COR-L47 (cell line): ENCODE results near the gene KIAA1191.
A peak's percentile ranks its signal among the peaks of the same experiment; 100 is the strongest.

Source experiments
- DNase-seq: peaks from one replicate; lab custom pipeline; 2025; lab: John Stamatoyannopoulos, UW

Gene KIAA1191

GRCh38 chr5:176365351-176366231, 4.0 kb upstream of the KIAA1191 start, which contains the start of gene ARL10:
TSS of gene ARL10 (plus strand) at chr5:176365487. CDS start at chr5:176365564, 77 bp downstream.
- DNase-seq: peak; percentile 9

GRCh38 chr5:176364765-176365350, 3.3 kb upstream of the KIAA1191 start:
- no peak for DNase-seq

- DNase-seq: no peak
Measured at GRCh38 chr5:176362233-176362490, 598 bp upstream of the KIAA1191 start.

- no peak for DNase-seq
Measured at GRCh38 chr5:176360894-176361436, 599 bp downstream of the KIAA1191 start.

- DNase-seq: no peak
Measured at GRCh38 chr5:176359658-176360057, 1.9 kb downstream of the KIAA1191 start.

- no peak for DNase-seq
Measured at GRCh38 chr5:176356179-176356566, 5.4 kb downstream of the KIAA1191 start.

GRCh38 chr5:176355400-176356178, 6.0 kb downstream of the KIAA1191 start:
- no peak for DNase-seq

GRCh38 chr5:176353533-176353932, 8.0 kb downstream of the KIAA1191 start:
- no peak for DNase-seq

GRCh38 chr5:176352116-176352878, 9.3 kb downstream of the KIAA1191 start:
- DNase-seq: no peak

- DNase-seq: no peak
Measured at GRCh38 chr5:176350416-176350815, 11.1 kb downstream of the KIAA1191 start.

- DNase-seq: no peak
Measured at GRCh38 chr5:176342766-176343458, 18.7 kb downstream of the KIAA1191 start.

- no peak for DNase-seq
Measured at GRCh38 chr5:176342158-176342483, 19.4 kb downstream of the KIAA1191 start.

- DNase-seq: no peak
Measured at GRCh38 chr5:176341325-176342157, 20.0 kb downstream of the KIAA1191 start.

GRCh38 chr5:176339304-176339703, 22.3 kb downstream of the KIAA1191 start:
- no peak for DNase-seq

- DNase-seq: no peak
Measured at GRCh38 chr5:176337913-176338312, 23.7 kb downstream of the KIAA1191 start.

GRCh38 chr5:176334031-176334770, 27.4 kb downstream of the KIAA1191 start:
- no peak for DNase-seq

- no peak for DNase-seq
Measured at GRCh38 chr5:176320577-176320976, 41.0 kb downstream of the KIAA1191 start.

- no peak for DNase-seq
Measured at GRCh38 chr5:176319827-176320554, 41.6 kb downstream of the KIAA1191 start.
